Measurements from ENCODE around the gene ADRA1B. TPM values are rescaled to one million over a fixed set of nuclear protein-coding genes. Genes with fewer than 3 reads are reported as not detected.

ADRA1B gene
- total RNA-seq, 1 donor from 2014 or later = 7.1 TPM

DNA sequence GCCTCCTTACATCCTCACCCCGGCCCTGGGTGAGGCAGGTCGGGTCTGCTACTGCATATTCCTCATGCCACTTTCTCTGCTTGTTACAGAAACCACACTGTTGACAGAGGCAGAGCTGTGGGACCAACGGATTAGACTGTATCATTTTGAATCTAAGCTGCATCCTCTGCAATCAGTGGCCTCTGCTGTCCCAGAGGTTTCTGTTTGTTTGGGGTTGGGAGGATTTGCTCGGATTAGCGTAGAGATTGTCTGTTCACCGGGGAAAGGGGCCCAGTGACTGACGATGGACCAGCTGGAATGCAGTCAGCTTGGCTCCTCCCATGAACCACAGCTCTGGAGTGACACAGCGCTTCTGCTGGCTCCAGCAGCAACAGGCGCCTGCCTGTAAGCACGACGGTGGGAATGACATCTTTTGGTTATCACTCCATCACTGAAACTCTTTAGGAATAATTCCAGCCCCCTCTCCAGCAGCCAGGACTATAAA is 37.3 kb upstream of the ADRA1B start:
- H3K9me3 ChIP-seq = no peaks in the 10 kb centered on the region
- intact Hi-C loops (cut with DNase I) = no loop called here
- H3K4me3 ChIP-seq = no peak overlapping the region
- DNase-seq (peak; percentile 73), ATAC-seq (peak; percentile 65)
- H3K36me3 ChIP-seq = no peaks in the 10 kb centered on the region
- TF ChIP-seq, protein P1, sequence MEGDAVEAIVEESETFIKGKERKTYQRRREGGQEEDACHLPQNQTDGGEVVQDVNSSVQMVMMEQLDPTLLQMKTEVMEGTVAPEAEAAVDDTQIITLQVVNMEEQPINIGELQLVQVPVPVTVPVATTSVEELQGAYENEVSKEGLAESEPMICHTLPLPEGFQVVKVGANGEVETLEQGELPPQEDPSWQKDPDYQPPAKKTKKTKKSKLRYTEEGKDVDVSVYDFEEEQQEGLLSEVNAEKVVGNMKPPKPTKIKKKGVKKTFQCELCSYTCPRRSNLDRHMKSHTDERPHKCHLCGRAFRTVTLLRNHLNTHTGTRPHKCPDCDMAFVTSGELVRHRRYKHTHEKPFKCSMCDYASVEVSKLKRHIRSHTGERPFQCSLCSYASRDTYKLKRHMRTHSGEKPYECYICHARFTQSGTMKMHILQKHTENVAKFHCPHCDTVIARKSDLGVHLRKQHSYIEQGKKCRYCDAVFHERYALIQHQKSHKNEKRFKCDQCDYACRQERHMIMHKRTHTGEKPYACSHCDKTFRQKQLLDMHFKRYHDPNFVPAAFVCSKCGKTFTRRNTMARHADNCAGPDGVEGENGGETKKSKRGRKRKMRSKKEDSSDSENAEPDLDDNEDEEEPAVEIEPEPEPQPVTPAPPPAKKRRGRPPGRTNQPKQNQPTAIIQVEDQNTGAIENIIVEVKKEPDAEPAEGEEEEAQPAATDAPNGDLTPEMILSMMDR (IDR thresholded peaks at IDR 0.05) = no peak
- no peaks in the 10 kb centered on the region for H3K27me3 ChIP-seq
- peak overlapping the region; percentile 80 for H3K27ac ChIP-seq
- H3K4me1 ChIP-seq = peaks cover 27% of the 10 kb centered on the region

DNA sequence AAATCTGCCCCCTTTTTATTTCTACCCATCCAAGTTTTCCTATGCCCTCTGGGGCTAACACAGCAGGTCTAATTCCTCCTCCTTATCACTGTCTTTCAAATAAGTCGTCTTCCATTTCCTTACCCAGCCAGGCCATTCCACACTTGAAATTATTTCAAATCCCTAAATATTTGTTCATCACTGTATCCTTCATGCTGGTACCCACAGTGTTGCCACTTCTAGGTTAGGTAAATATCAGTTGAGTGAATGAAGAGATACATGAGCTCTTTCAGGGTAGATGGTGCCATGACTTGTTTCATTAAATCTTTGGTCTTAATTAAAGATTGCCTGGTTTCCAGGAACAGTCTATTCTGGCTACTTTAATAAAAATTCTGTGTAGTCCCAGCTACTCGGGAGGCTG is 35.6 kb upstream of the ADRA1B start:
- H3K9me3 ChIP-seq = no peaks in the 10 kb centered on the region
- no peak for ATAC-seq

DNA sequence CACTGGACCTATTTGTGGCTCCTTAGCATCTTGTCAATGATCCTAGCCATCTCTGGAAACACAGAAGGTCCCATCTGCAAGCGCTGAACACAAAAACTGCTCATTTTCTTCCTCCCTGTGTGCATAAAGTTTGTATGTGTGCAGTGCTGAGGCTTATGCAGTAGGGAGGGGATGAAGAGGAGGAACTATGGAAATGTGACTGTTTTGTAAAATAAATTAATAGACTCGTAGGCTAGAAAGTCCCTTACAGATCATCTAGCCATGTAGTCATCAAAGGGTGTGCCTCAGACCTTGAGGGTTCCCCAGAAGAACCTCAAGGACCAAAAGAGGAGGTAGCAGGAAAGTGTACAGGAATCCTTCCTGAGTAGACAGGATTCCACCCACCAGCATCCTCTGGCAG is 34.3 kb upstream of the ADRA1B start:
- Histone ChIP-seq H3K27me3 (no peaks in the 10 kb centered on the region), H3K9me3 (no peaks in the 10 kb centered on the region), H3K4me3 (no peak overlapping the region), H3K27ac (no peak overlapping the region), H3K4me1 (peaks cover 26% of the 10 kb centered on the region), H3K36me3 (no peaks in the 10 kb centered on the region)
- intact Hi-C loops (cut with DNase I) = no loop called here
- TF ChIP-seq, protein P1 (IDR thresholded peaks at IDR 0.05) = no peak
- ATAC-seq = no peak
- no peak for DNase-seq

More for the DNA sequence above, 35.6 kb upstream of the ADRA1B start:
- H3K36me3 ChIP-seq = no peaks in the 10 kb centered on the region
- H3K27me3 ChIP-seq = no peaks in the 10 kb centered on the region
- H3K27ac ChIP-seq = no peak overlapping the region
- H3K4me3 ChIP-seq = no peak overlapping the region
- TF ChIP-seq, protein P1 (IDR thresholded peaks at IDR 0.05) = no peak
- DNase-seq = no peak
- intact Hi-C loops (cut with DNase I) = no loop called here
- peaks cover 27% of the 10 kb centered on the region for H3K4me1 ChIP-seq

DNA sequence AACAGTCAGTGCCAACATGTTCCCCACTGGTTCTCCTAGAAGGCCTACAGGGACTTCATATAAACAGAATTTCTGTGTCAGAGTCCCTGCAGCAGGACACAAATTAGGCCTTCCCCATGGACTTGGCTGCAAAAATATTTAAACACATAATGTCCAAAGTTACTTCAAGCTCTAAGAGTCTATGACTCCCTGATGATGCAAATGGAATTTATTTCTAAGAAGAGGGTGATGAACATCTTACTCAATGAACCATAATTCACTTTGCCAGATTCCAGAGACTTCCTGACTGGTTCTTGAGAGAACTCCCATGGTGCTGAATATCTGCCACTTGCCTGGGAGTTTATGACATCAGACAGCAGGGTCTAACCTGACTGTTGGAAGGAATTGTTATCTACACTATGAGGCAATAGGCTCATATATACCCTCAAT is 32.7 kb upstream of the ADRA1B start:
- Histone ChIP-seq H3K4me1 (peaks cover 11% of the 10 kb centered on the region), H3K36me3 (no peaks in the 10 kb centered on the region), H3K27ac (no peak overlapping the region), H3K27me3 (no peaks in the 10 kb centered on the region), H3K9me3 (no peaks in the 10 kb centered on the region), H3K4me3 (no peak overlapping the region)
- intact Hi-C loops (cut with DNase I) = no loop called here
- TF ChIP-seq, protein P1 (IDR thresholded peaks at IDR 0.05) = no peak
- no peak for DNase-seq
- ATAC-seq = no peak

DNA sequence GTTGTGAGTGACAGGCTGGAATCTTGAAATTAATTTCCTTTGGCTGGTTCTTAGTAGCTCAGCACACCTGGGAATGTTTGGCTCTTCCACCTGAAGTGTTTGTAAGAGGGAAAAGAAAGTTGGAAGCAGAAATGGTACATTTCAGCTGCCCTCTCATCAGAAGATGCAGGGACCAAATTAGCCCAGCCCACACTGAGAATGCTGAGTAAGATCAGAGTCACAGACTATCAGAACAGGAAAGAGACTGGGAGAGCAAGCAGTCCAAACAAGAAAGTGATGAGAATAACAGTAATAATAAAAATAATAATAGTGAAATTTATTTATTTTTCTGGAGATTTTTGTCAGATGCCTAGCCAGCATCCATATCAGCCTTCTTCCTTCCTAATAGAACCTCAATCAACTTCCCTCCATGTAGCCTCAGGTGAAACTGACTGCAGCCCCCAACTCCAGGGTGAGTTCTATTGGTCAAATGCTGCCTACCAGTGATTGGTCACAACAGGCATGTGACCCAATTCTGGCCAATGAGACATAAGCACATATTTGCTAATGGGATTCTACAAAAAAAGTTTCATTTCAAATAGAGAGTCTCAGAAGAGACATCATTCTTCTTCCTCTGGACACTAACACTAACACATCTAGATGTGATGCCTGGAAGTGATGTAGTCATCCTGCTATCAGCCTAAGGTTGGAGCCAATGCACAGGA is 31.2 kb upstream of the ADRA1B start:
- no peaks in the 10 kb centered on the region for H3K36me3 ChIP-seq
- no peaks in the 10 kb centered on the region for H3K9me3 ChIP-seq
- H3K4me3 ChIP-seq = no peak overlapping the region
- H3K27me3 ChIP-seq = no peaks in the 10 kb centered on the region
- H3K4me1 ChIP-seq = no peaks in the 10 kb centered on the region
- H3K27ac ChIP-seq = no peak overlapping the region
- TF ChIP-seq, protein P1 (IDR thresholded peaks at IDR 0.05) = no peak
- intact Hi-C loops (cut with DNase I) = no loop called here
- no peak for DNase-seq
- no peak for ATAC-seq

All from upper lobe of right lung (tissue), 1 donor.